OCI-LY7 (cell line): ENCODE data around the gene PHACTR4.

Source experiments
- EZH2phosphoT487 ChIP-seq: fragments of 200-600 bp; sonication (generic); IDR thresholded peaks from 2 replicates; pipeline ENCODE4 v1.6.1; 2018; ENCODE audit warnings: low read depth, borderline replicate concordance, mild to moderate bottlenecking, mixed run types, antibody characterized with exemption, low read length, moderate library complexity, mixed read lengths
- TF ChIP-seq, protein P1 (sequence below): fragments of 200-600 bp; sonication (generic); conservative IDR thresholded peaks from 2 replicates; pipeline ENCODE4 v1.5.1; 2014; ENCODE audit warnings: mild to moderate bottlenecking, antibody characterized with exemption, low read length, moderate library complexity, mixed read lengths

DNA sequence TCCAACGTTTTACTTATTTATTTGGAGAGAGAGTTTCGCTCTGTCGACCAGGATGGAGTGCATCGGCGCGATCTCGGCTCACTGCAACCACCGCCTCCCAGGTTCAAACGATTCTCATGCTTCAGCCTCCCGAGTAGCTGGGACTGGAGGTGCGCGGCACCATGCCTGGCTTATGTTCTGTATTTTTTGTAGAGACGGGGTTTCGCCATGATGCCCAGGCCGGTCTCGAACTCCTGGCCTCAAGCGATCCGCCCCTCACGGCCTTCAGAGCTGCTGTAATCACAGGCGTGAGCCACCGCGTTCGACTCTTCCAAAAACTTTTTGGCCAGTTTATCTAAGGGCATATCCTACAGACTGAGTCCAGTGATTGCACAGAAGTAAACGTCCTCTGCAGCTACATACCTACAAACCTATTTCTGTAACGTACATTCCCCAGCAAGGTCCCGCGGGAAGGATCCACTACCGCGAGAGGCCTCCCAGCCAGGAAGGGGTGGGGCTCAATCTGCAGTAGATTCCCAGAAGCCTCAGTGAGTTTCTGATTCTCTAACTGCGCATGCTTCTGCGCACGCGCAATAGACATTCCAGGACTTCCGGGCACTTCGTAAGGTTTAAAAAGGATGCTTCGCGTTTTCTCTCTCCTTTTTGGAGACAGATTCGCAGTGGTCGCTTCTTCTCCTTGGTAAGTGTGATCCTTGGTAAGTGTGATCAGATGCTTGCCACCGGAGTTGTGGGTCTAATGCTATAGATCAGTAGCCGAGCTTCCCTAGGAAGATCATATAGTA, 136.1 kb downstream of the PHACTR4 start, which contains the start of gene RCC1:
- TF ChIP-seq, protein P1, sequence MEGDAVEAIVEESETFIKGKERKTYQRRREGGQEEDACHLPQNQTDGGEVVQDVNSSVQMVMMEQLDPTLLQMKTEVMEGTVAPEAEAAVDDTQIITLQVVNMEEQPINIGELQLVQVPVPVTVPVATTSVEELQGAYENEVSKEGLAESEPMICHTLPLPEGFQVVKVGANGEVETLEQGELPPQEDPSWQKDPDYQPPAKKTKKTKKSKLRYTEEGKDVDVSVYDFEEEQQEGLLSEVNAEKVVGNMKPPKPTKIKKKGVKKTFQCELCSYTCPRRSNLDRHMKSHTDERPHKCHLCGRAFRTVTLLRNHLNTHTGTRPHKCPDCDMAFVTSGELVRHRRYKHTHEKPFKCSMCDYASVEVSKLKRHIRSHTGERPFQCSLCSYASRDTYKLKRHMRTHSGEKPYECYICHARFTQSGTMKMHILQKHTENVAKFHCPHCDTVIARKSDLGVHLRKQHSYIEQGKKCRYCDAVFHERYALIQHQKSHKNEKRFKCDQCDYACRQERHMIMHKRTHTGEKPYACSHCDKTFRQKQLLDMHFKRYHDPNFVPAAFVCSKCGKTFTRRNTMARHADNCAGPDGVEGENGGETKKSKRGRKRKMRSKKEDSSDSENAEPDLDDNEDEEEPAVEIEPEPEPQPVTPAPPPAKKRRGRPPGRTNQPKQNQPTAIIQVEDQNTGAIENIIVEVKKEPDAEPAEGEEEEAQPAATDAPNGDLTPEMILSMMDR: no peak
- TF ChIP-seq EZH2phosphoT487: no peak
